Fibroblast of lung (primary cell): Measurements from ENCODE around the gene KNCN. TPM values are rescaled to one million over a fixed set of nuclear protein-coding genes. Genes with fewer than 3 reads are reported as not detected.

Source experiments
- DNase-seq, 2 donors: peaks; one replicate each; pipeline versions ENCODE4 v3.0.0 to v3.0.0-alpha.2; 2010; ENCODE audit warnings: low read depth in 2 of 2
- H2AFZ ChIP-seq: 2 replicates; pipeline ENCODE4 v1.5.1; 2012; ENCODE audit warnings: low read length, control low read depth, inconsistent platforms
- H3K27ac ChIP-seq: 2 replicates; pipeline ENCODE4 v1.5.1; 2011; ENCODE audit warnings: low read length, control low read depth; ENCODE audit not compliant: insufficient read depth
- H3K27me3 ChIP-seq: 2 replicates; pipeline ENCODE4 v1.5.1; 2011; ENCODE audit warnings: mild to moderate bottlenecking, low read length; ENCODE audit not compliant: control insufficient read depth, insufficient read depth
- H3K36me3 ChIP-seq: 2 replicates; pipeline ENCODE4 v1.5.1; 2011; ENCODE audit warnings: low read length; ENCODE audit not compliant: control insufficient read depth, insufficient read depth
- H3K4me1 ChIP-seq: 2 replicates; pipeline ENCODE4 v1.5.1; 2011; ENCODE audit warnings: low read length; ENCODE audit not compliant: control insufficient read depth, insufficient read depth; ENCODE audit errors: extremely low read depth
- H3K4me2 ChIP-seq: 2 replicates; pipeline ENCODE4 v1.5.1; 2011; ENCODE audit warnings: low read length, control low read depth; ENCODE audit not compliant: insufficient read depth; ENCODE audit errors: extremely low read depth
- H3K4me3 ChIP-seq, 4 experiments: fragments of 200-600 bp in 1 of 4; sonication (generic) in 1 of 4; replicated peaks in 1 of 4; 2 replicates each; pipeline ENCODE4 v1.5.1; 2011 to 2016; ENCODE audit warnings: low read length in 4 of 4, low read depth in 3 of 4, mild to moderate bottlenecking in 3 of 4, control low read depth in 2 of 4, inconsistent platforms in 1 of 4, mixed read lengths in 1 of 4; ENCODE audit not compliant: insufficient read depth in 1 of 4; ENCODE audit errors: control extremely low read depth in 1 of 4
- H3K79me2 ChIP-seq: 2 replicates; pipeline ENCODE4 v1.5.1; 2012; ENCODE audit warnings: mild to moderate bottlenecking, low read length, inconsistent platforms; ENCODE audit not compliant: control insufficient read depth, insufficient read depth
- H3K9ac ChIP-seq: 2 replicates; pipeline ENCODE4 v1.5.1; 2011; ENCODE audit warnings: mild to moderate bottlenecking, low read length, control low read depth; ENCODE audit not compliant: insufficient read depth
- H3K9me3 ChIP-seq: 2 replicates; pipeline ENCODE4 v1.5.1; 2012; ENCODE audit warnings: low read depth, low read length; ENCODE audit not compliant: control insufficient read depth, insufficient read depth
- H4K20me1 ChIP-seq: 2 replicates; pipeline ENCODE4 v1.5.1; 2011; ENCODE audit warnings: low read length; ENCODE audit not compliant: control insufficient read depth, insufficient read depth; ENCODE audit errors: extremely low read depth
- EZH2 ChIP-seq: IDR thresholded peaks from 2 replicates; pipeline ENCODE4 v1.5.1; 2012; ENCODE audit warnings: low read length, control low read depth, mild to moderate bottlenecking; ENCODE audit errors: missing control alignments
- polyA plus RNA-seq, 2 donors: library from polyadenylated mRNA; depleted of rRNA in 1 of 2; stranded (reverse) in 1 of 2; unstranded in 1 of 2; fragments of >200 nt; gene quantifications; 2 replicates each; pipeline ENCODE4 v1.2.1, GENCODE V29; 2011 to 2012; ENCODE audit warnings: missing spikeins in 1 of 2
- total RNA-seq: library from RNA; depleted of rRNA; stranded (reverse); fragments of >200 nt; gene quantifications from 2 replicates; pipeline ENCODE4 v1.2.1, GENCODE V29; 2014
- TF ChIP-seq, protein P1 (sequence below), 2 donors: IDR thresholded peaks in 1 of 2; conservative IDR thresholded peaks in 1 of 2; 1 replicate in 1 of 2; 2 replicates in 1 of 2; pipeline ENCODE4 v1.5.1; 2011 to 2012; ENCODE audit warnings: low read length in 2 of 2, control low read depth in 1 of 2, inconsistent platforms in 1 of 2, low read depth in 1 of 2, mild to moderate bottlenecking in 1 of 2

The KNCN gene
- total and polyA plus RNA-seq, 2 donors (not counting 1 experiment from before 2014, with no cell fraction given): not detected

DNA sequence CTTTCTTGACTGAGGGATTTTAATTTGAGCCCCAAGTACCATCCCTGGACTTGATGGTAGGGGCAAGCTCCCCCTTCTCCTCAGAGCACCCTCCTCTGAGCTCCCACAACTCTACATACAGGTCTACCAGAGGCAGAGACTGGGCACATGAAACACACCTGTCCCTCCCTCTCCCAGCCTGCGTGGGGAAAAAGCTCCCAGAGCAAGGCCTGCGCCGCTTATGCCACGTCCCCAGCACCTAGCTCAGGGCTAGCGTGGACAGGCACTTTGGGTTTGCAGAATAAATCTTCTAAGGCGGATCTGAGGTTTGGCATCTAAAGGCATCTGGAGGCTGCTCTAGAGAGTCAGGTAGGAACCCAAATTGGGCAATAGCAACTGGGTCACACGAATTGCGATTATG, 7.5 kb upstream of the KNCN start:
- no peak for TF ChIP-seq EZH2
- TF ChIP-seq, protein P1, sequence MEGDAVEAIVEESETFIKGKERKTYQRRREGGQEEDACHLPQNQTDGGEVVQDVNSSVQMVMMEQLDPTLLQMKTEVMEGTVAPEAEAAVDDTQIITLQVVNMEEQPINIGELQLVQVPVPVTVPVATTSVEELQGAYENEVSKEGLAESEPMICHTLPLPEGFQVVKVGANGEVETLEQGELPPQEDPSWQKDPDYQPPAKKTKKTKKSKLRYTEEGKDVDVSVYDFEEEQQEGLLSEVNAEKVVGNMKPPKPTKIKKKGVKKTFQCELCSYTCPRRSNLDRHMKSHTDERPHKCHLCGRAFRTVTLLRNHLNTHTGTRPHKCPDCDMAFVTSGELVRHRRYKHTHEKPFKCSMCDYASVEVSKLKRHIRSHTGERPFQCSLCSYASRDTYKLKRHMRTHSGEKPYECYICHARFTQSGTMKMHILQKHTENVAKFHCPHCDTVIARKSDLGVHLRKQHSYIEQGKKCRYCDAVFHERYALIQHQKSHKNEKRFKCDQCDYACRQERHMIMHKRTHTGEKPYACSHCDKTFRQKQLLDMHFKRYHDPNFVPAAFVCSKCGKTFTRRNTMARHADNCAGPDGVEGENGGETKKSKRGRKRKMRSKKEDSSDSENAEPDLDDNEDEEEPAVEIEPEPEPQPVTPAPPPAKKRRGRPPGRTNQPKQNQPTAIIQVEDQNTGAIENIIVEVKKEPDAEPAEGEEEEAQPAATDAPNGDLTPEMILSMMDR (conservative IDR thresholded peaks at IDR 0.05 in 1 of 2, IDR thresholded peaks at IDR 0.05 in 1 of 2; ENCODE audit: low read depth in 1 of 2, low read length in 2 of 2): no peak
- H3K4me3 ChIP-seq: no peak overlapping the region
- DNase-seq: no peak
- no peak overlapping the region for H2AFZ ChIP-seq
- no peaks in the 10 kb centered on the region for H3K4me1 ChIP-seq
- H3K9me3 ChIP-seq: no peaks in the 10 kb centered on the region
- H3K27ac ChIP-seq: no peak overlapping the region
- no peaks in the 10 kb centered on the region for H4K20me1 ChIP-seq
- no peaks in the 10 kb centered on the region for H3K79me2 ChIP-seq
- no peak overlapping the region for H3K4me2 ChIP-seq
- no peaks in the 10 kb centered on the region for H3K36me3 ChIP-seq
- no peak overlapping the region for H3K9ac ChIP-seq
- H3K27me3 ChIP-seq: no peaks in the 10 kb centered on the region

DNA sequence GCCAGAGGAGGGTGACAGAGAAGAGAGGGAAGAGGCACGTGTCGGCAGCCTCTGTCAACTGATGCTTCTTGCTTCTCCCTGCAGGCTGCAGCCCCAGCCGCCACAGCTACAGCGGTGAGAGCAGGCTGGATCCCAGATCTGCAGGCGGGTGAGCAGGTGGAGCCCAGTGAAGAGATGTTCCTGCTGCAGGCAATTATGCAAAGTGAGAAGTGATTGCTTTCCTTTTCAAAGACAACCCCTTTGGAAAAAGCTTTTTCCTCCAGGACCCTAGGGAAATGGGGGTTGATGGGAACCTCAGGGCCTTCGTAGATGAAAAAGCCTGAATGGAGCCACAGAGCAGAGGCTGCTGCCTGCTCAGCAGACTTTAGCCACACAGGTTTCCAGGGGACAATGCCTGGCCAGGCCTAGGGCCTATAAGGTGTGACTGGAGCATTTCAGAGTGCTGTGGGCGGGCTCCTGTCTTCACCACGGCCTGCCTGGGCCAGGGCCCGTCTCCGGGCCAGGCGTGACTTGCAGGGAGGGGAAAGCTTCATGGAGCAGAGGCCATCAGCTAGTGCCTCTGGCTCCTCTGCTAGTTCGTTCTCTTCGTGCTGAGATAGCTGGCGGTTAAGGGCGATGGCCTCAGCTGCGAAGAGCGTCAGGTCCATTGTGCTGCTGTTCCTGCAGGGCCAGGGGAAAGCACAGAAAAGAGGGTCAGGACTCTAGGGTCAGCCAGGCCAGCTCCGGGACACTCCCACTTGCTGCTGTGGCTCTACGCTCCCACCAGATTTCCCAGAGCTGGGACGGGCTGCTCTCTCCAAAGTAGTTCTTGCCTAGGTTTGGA, 6.9 kb upstream of the KNCN start:
- no peak for DNase-seq
- H3K4me3 ChIP-seq: no peak overlapping the region
- no peaks in the 10 kb centered on the region for H3K4me1 ChIP-seq
- no peaks in the 10 kb centered on the region for H3K79me2 ChIP-seq
- H3K27me3 ChIP-seq: no peaks in the 10 kb centered on the region
- no peak overlapping the region for H3K9ac ChIP-seq
- H3K9me3 ChIP-seq: no peaks in the 10 kb centered on the region
- no peaks in the 10 kb centered on the region for H4K20me1 ChIP-seq
- no peak for TF ChIP-seq EZH2
- TF ChIP-seq, protein P1 (conservative IDR thresholded peaks at IDR 0.05 in 1 of 2, IDR thresholded peaks at IDR 0.05 in 1 of 2; ENCODE audit: low read depth in 1 of 2, low read length in 2 of 2): no peak
- no peaks in the 10 kb centered on the region for H3K36me3 ChIP-seq
- no peak overlapping the region for H2AFZ ChIP-seq
- no peak overlapping the region for H3K27ac ChIP-seq
- no peak overlapping the region for H3K4me2 ChIP-seq

DNA sequence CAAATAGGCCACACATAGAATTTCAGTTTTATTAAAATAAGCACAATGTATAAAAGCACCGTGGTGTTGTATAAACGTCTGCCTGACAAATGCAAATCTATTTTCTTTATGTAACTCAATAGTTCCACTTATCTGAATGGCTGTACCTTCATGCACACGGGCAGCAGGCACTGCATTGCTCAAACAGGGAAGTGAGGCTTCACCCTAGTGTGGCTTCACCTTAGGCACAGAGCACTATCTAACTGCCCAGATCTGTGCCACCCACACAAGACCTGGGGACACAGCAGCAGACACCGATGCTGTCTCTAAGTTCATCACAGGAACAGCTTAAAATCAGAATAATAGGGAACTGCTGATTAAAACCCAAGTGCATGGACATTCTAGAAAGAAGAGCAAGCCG, 6.0 kb upstream of the KNCN start:
- TF ChIP-seq, protein P1 (conservative IDR thresholded peaks at IDR 0.05 in 1 of 2, IDR thresholded peaks at IDR 0.05 in 1 of 2; ENCODE audit: low read depth in 1 of 2, low read length in 2 of 2): no peak
- no peak for TF ChIP-seq EZH2
- Histone ChIP-seq H3K4me3 (no peak overlapping the region), H2AFZ (no peak overlapping the region), H3K79me2 (no peaks in the 10 kb centered on the region), H3K9ac (no peak overlapping the region), H3K27ac (no peak overlapping the region), H3K4me2 (no peak overlapping the region), H3K4me1 (no peaks in the 10 kb centered on the region), H4K20me1 (no peaks in the 10 kb centered on the region), H3K36me3 (no peaks in the 10 kb centered on the region), H3K9me3 (no peaks in the 10 kb centered on the region), H3K27me3 (no peaks in the 10 kb centered on the region)
- DNase-seq: no peak
